HepG2 (cell line): Measurements from ENCODE around the gene PTPRO. TPM values are rescaled to one million over a fixed set of nuclear protein-coding genes. Genes with fewer than 3 reads are reported as not detected.

Source experiments
- ATAC-seq: fragments of 200-7000 bp; cut with Tn5 transposase; 3 replicates; pipeline ENCODE4 v1.9.1; 2020; ENCODE audit warnings: mild to moderate bottlenecking, moderate library complexity
- BruUV-seq: library from RNA; stranded (reverse); fragments of 400-500 nt; replicated peaks from 2 replicates; lab custom pipeline; 2021; lab: Mats Ljungman, UMichigan
- CTCF ChIA-PET: fragments of 300-600 bp; formaldehyde crosslinking; extraction: SDS; loops from one replicate; lab custom pipeline; 2021; ENCODE audit warnings: low total read pairs, inconsistent platforms, low intra/inter-chr PET ratio; lab: Yijun Ruan, JAX
- POLR2A ChIA-PET: fragments of 350-600 bp; sonication (Branson Sonifier 250); formaldehyde crosslinking; loops from one replicate; lab custom pipeline; 2020; ENCODE audit warnings: antibody characterized with exemption, inconsistent platforms; lab: Yijun Ruan, JAX
- DNase-seq: peaks from one replicate; pipeline ENCODE4 v3.0.0-alpha.2; 2015; ENCODE audit warnings: low spot score
- FAIRE-seq: peaks from 3 replicates; lab custom pipeline; 2011; peaks lifted over from hg19 to GRCh38; lab: Jason Lieb, UNC
- H2AFZ ChIP-seq: one replicate; pipeline ENCODE4 v1.6.1; 2011; ENCODE audit warnings: low read length, inconsistent platforms
- H3K27ac ChIP-seq: fragments of 300-600 bp; 3 replicates; pipeline ENCODE4 v1.8.0; 2011; ENCODE audit warnings: mixed run types, mild to moderate bottlenecking, mixed read lengths, low read length, inconsistent platforms; ENCODE audit not compliant: insufficient read depth; ENCODE audit errors: extremely low read length
- H3K27me3 ChIP-seq, 2 experiments: fragments of 200-600 bp in 1 of 2; 2 replicates in 1 of 2; 3 replicates in 1 of 2; pipeline versions ENCODE4 v1.6.0 to v1.8.0; 2011; ENCODE audit warnings: low read length in 2 of 2, mild to moderate bottlenecking in 2 of 2, moderate library complexity in 2 of 2, inconsistent platforms in 1 of 2; ENCODE audit not compliant: insufficient read depth in 2 of 2, control insufficient read depth in 1 of 2
- H3K36me3 ChIP-seq, 2 experiments: fragments of 200-600 bp in 1 of 2; replicated peaks in 1 of 2; 2 replicates in 1 of 2; 3 replicates in 1 of 2; pipeline versions ENCODE4 v1.5.1 to v1.8.0; 2011; ENCODE audit warnings: low read length in 2 of 2, inconsistent platforms in 1 of 2; ENCODE audit not compliant: insufficient read depth in 2 of 2, control insufficient read depth in 1 of 2
- H3K4me1 ChIP-seq: 2 replicates; pipeline ENCODE4 v1.5.1; 2012; ENCODE audit warnings: low read length, inconsistent platforms; ENCODE audit not compliant: insufficient read depth
- H3K4me2 ChIP-seq: 2 replicates; pipeline ENCODE4 v1.6.0; 2011; ENCODE audit warnings: low read depth, low read length, inconsistent platforms
- H3K4me3 ChIP-seq, 3 experiments: fragments of 200-600 bp in 1 of 3; sonication (generic), shearing (Covaris generic) in 1 of 3; replicated peaks in 1 of 3; 2 replicates each; pipeline ENCODE4 v1.5.1; 2011 to 2016; ENCODE audit warnings: low read length in 3 of 3, inconsistent platforms in 2 of 3, low read depth in 2 of 3, mild to moderate bottlenecking in 2 of 3, control low read depth in 1 of 3, mixed read lengths in 1 of 3; ENCODE audit not compliant: insufficient read depth in 1 of 3
- H3K79me2 ChIP-seq: one replicate; pipeline ENCODE4 v1.6.1; 2011; ENCODE audit warnings: low read length, inconsistent platforms; ENCODE audit not compliant: insufficient read depth
- H3K9ac ChIP-seq: 2 replicates; pipeline ENCODE4 v1.6.0; 2011; ENCODE audit warnings: mild to moderate bottlenecking, low read depth, low read length, inconsistent platforms; ENCODE audit not compliant: insufficient read depth
- H3K9me3 ChIP-seq: 2 replicates; pipeline ENCODE4 v1.5.1; 2012; ENCODE audit warnings: mild to moderate bottlenecking, low read length
- H4K20me1 ChIP-seq: 2 replicates; pipeline ENCODE4 v1.6.0; 2011; ENCODE audit warnings: inconsistent platforms, mild to moderate bottlenecking, low read length, moderate library complexity; ENCODE audit not compliant: insufficient read depth
- AGO1 ChIP-seq: fragments of 200-400 bp; formaldehyde crosslinking; IDR thresholded peaks from 2 replicates; pipeline ENCODE4 v1.6.1; 2017; ENCODE audit warnings: mild to moderate bottlenecking, low read depth, low read length, moderate library complexity; ENCODE audit not compliant: poor library complexity, severe bottlenecking
- BCL6 ChIP-seq: IDR thresholded peaks from 2 replicates; pipeline ENCODE4 v1.6.1; 2016; ENCODE audit warnings: missing genetic modification reagents, missing compliant biosample characterization
- CREM ChIP-seq, 2 experiments: sonication (generic) in 1 of 2; formaldehyde crosslinking in 1 of 2; IDR thresholded peaks; 2 replicates each; pipeline versions ENCODE4 v1.4.0 to v1.6.1; 2016 to 2020; ENCODE audit warnings: antibody characterized with exemption in 1 of 2, mild to moderate bottlenecking in 1 of 2, missing genetic modification reagents in 1 of 2
- DR1 ChIP-seq: sonication (generic); formaldehyde crosslinking; IDR thresholded peaks from 2 replicates; pipeline ENCODE4 v1.8.0; 2021; ENCODE audit warnings: mild to moderate bottlenecking, missing genetic modification reagents, inconsistent platforms
- ERF ChIP-seq: IDR thresholded peaks from 2 replicates; pipeline ENCODE4 v1.6.1; 2018; ENCODE audit warnings: missing biosample characterization, missing genetic modification reagents
- MAFF ChIP-seq: IDR thresholded peaks from 2 replicates; pipeline ENCODE4 v1.6.1; 2011; ENCODE audit warnings: low read depth, low read length, improper control_type of control experiment
- NR3C1 ChIP-seq: sonication (generic); formaldehyde crosslinking; IDR thresholded peaks from 2 replicates; pipeline ENCODE4 v1.4.0; 2020; ENCODE audit warnings: missing genetic modification reagents
- RXRA ChIP-seq: sonication (generic); formaldehyde crosslinking; IDR thresholded peaks from 2 replicates; pipeline ENCODE4 v1.5.1; 2020; ENCODE audit warnings: missing genetic modification reagents
- SMAD9 ChIP-seq: sonication (generic); formaldehyde crosslinking; IDR thresholded peaks from 2 replicates; pipeline ENCODE4 v1.5.1; 2020; ENCODE audit warnings: mild to moderate bottlenecking, missing genetic modification reagents
- SOX13 ChIP-seq, 3 experiments: fragments of 450-650 bp in 1 of 3; sonication (generic) in 1 of 3; formaldehyde crosslinking in 1 of 3; IDR thresholded peaks in 2 of 3; conservative IDR thresholded peaks in 1 of 3; 2 replicates each; pipeline versions ENCODE4 v1.5.0 to v1.6.1; 2016 to 2020; ENCODE audit warnings: antibody characterized with exemption in 1 of 3, mild to moderate bottlenecking in 1 of 3, missing compliant biosample characterization in 1 of 3, missing genetic modification reagents in 1 of 3, moderate library complexity in 1 of 3
- ZNF543 ChIP-seq: sonication (generic); formaldehyde crosslinking; IDR thresholded peaks from 2 replicates; pipeline ENCODE4 v1.4.0; 2020; ENCODE audit warnings: mild to moderate bottlenecking, missing genetic modification reagents
- ZNF841 ChIP-seq: sonication (generic); formaldehyde crosslinking; IDR thresholded peaks from 2 replicates; pipeline ENCODE4 v1.8.1; 2023; ENCODE audit warnings: missing genetic modification reagents, borderline replicate concordance
- WGBS: methylation state at CpG from one replicate; pipeline ENCODE4 v1.1.6; 2017; ENCODE audit warnings: low lambda C conversion rate; 5-methylcytosine and 5-hydroxymethylcytosine counted together
- in situ Hi-C: cut with HindIII; loops from 2 replicates; pipeline ENCODE4 v1.10.0; 2017; ENCODE audit warnings: low pct_unique_long_range_greater_than_20kb; ENCODE audit not compliant: extremely low pct_ligation_motif_present
- intact Hi-C: fragments of 100-400 bp; cut with micrococcal nuclease; formaldehyde crosslinking; loops from one replicate; pipeline ENCODE4 v1.10.0; 2022; ENCODE audit not compliant: unreplicated experiment
- polyA plus RNA-seq, 8 experiments: library from polyadenylated mRNA; depleted of rRNA in 3 of 8; stranded (reverse) in 7 of 8; unstranded in 1 of 8; fragments of >200 nt; fragmentation: Illumina TruSeq in 4 of 8; extraction: Trizol in 4 of 8; gene quantifications; 2 replicates each; pipeline versions ENCODE4 v1.2.1 to v1.2.3, GENCODE V29; 2011 to 2016; ENCODE audit warnings: low read depth in 4 of 8, missing spikeins in 1 of 8, mixed read lengths in 1 of 8; ENCODE audit not compliant: insufficient read depth in 1 of 8
- total RNA-seq, 5 experiments: library from RNA; depleted of rRNA; stranded (reverse); fragments of >200 nt; fragmentation: Illumina TruSeq; extraction: Trizol; gene quantifications; 2 replicates each; pipeline ENCODE4 v1.2.3, GENCODE V29; 2016; ENCODE audit warnings: low read depth in 1 of 5
- TF ChIP-seq, protein P1 (sequence below): sonication (generic); formaldehyde crosslinking; IDR thresholded peaks from 2 replicates; pipeline ENCODE4 v1.8.0; 2022; ENCODE audit warnings: low read depth, missing genetic modification reagents
- TF ChIP-seq, protein P2 (sequence below): conservative IDR thresholded peaks from 2 replicates; pipeline ENCODE4 v1.6.1; 2018; ENCODE audit warnings: missing genetic modification reagents
- TF ChIP-seq, protein P3 (sequence below): sonication (generic); formaldehyde crosslinking; IDR thresholded peaks from 2 replicates; pipeline ENCODE4 v1.5.1; 2020; ENCODE audit warnings: missing genetic modification reagents, mild to moderate bottlenecking, borderline replicate concordance

Gene PTPRO
- total and polyA plus RNA-seq, 2 of the 13 experiments (the other 11 are each of a cell fraction or from before 2014, with no cell fraction given): 0.04 TPM; not detected in 1

DNA sequence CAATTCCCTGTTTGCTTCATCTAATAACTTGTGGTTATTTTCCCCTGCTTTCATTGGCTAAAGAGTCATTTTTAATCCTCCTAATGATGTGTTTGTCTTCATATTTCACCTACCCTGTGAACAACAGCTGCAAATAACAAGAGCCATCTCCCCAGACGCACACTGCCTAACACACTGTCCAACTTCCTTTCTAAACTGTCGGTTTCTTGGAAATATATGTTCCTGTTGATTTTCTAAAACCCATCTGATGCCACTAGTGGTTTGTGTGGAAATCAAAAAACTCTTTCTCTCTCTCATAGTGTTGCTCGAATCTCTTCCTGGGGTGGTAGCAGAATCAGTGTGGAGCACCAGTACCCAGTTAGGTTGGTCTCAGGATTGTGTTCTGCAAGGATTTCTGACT lies 240.0 kb downstream of the PTPRO start:
- H3K9ac ChIP-seq: no peak overlapping the region
- H3K27me3 ChIP-seq: peaks cover 0 to 25% of the 10 kb centered on the region in 2 experiments; a peak in 3 of 5 replicates
- no peak overlapping the region for H3K4me3 ChIP-seq
- H3K4me1 ChIP-seq: no peaks in the 10 kb centered on the region
- H4K20me1 ChIP-seq: no peaks in the 10 kb centered on the region
- no peak overlapping the region for H3K4me2 ChIP-seq
- ChIA-PET CTCF (no interaction called here), POLR2A (no interaction called here)
- no peak overlapping the region for H3K27ac ChIP-seq
- no peaks in the 10 kb centered on the region for H3K9me3 ChIP-seq
- in situ Hi-C loops: no loop called here
- ATAC-seq: no peak
- no peak for FAIRE-seq
- H2AFZ ChIP-seq: no peak overlapping the region
- WGBS: 3% methylated on average over 3 of the region's 3 CpGs
- H3K36me3 ChIP-seq: no peaks in the 10 kb centered on the region
- DNase-seq: no peak
- TF ChIP-seq ZNF841 (CRISPR knock-in tag) (no peak), AGO1 (no peak), RXRA (CRISPR knock-in tag) (no peak)
- TF ChIP-seq, protein P1, sequence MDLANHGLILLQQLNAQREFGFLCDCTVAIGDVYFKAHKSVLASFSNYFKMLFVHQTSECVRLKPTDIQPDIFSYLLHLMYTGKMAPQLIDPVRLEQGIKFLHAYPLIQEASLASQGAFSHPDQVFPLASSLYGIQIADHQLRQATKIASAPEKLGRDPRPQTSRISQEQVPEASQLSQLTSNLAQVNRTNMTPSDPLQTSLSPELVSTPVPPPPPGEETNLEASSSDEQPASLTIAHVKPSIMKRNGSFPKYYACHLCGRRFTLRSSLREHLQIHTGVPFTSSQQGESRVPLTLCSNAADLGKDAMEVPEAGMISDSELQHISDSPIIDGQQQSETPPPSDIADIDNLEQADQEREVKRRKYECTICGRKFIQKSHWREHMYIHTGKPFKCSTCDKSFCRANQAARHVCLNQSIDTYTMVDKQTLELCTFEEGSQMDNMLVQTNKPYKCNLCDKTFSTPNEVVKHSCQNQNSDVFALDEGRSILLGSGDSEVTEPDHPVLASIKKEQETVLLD (CRISPR knock-in tag): no peak
- H3K79me2 ChIP-seq: no peaks in the 10 kb centered on the region
- intact Hi-C loops: no loop called here
- no TSS peak for BruUV-seq

DNA sequence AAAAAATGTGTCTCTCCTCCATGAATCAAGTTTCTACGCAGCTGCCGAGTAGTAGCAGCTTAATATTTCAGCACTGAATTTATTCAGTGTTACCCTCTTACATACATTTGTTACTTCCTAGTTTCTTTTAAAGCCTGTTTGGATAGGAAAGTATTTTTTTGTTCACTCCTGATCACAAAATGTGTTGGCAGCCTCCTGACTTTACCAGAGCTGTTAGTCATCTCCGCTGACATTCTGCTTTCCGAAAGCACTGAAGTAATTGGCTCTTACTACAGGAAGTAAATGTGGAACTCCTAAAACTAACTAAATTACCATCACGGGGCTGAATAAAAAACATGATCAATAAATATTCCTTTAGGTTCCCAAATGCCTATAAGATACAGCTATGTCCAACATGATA lies 241.4 kb downstream of the PTPRO start:
- FAIRE-seq (no peak), ATAC-seq (no peak), DNase-seq (no peak)
- POLR2A ChIA-PET: no interaction called here
- in situ Hi-C loops (no loop called here), intact Hi-C loops (no loop called here)
- peaks cover 0 to 25% of the 10 kb centered on the region in 2 experiments; a peak in 3 of 5 replicates for H3K27me3 ChIP-seq
- no peaks in the 10 kb centered on the region for H3K4me1 ChIP-seq
- no peaks in the 10 kb centered on the region for H3K36me3 ChIP-seq
- CTCF ChIA-PET: no interaction called here
- no peak overlapping the region for H3K4me3 ChIP-seq
- no peaks in the 10 kb centered on the region for H4K20me1 ChIP-seq
- H3K9me3 ChIP-seq: no peaks in the 10 kb centered on the region
- H3K9ac ChIP-seq: no peak overlapping the region
- H2AFZ ChIP-seq: no peak overlapping the region
- no peak overlapping the region for H3K4me2 ChIP-seq
- no TSS peak for BruUV-seq
- 65% methylated on average over 5 of the region's 5 CpGs for WGBS
- TF ChIP-seq ERF (CRISPR knock-in tag) (no peak), MAFF (no peak), DR1 (CRISPR knock-in tag) (no peak), BCL6 (CRISPR knock-in tag) (no peak), CREM (IDR thresholded peaks at IDR 0.05) (no peak), CREM (CRISPR knock-in tag; IDR thresholded peaks at IDR 0.05) (no peak), NR3C1 (no peak), SMAD9 (CRISPR knock-in tag) (no peak), ZNF543 (CRISPR knock-in tag) (no peak), SOX13 (IDR thresholded peaks at IDR 0.05) (no peak), SOX13 (CRISPR knock-in tag; conservative IDR thresholded peaks at IDR 0.05 in 1 of 2, IDR thresholded peaks at IDR 0.05 in 1 of 2) (no peak)
- TF ChIP-seq, protein P2, sequence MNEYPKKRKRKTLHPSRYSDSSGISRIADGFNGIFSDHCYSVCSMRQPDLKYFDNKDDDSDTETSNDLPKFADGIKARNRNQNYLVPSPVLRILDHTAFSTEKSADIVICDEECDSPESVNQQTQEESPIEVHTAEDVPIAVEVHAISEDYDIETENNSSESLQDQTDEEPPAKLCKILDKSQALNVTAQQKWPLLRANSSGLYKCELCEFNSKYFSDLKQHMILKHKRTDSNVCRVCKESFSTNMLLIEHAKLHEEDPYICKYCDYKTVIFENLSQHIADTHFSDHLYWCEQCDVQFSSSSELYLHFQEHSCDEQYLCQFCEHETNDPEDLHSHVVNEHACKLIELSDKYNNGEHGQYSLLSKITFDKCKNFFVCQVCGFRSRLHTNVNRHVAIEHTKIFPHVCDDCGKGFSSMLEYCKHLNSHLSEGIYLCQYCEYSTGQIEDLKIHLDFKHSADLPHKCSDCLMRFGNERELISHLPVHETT (CRISPR knock-in tag): no peak
- TF ChIP-seq, protein P3, sequence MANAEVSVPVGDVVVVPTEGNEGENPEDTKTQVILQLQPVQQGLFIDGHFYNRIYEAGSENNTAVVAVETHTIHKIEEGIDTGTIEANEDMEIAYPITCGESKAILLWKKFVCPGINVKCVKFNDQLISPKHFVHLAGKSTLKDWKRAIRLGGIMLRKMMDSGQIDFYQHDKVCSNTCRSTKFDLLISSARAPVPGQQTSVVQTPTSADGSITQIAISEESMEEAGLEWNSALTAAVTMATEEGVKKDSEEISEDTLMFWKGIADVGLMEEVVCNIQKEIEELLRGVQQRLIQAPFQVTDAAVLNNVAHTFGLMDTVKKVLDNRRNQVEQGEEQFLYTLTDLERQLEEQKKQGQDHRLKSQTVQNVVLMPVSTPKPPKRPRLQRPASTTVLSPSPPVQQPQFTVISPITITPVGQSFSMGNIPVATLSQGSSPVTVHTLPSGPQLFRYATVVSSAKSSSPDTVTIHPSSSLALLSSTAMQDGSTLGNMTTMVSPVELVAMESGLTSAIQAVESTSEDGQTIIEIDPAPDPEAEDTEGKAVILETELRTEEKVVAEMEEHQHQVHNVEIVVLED (CRISPR knock-in tag): no peak
- TF ChIP-seq, all 625 proteins: peak for 0
- Histone ChIP-seq H3K79me2 (no peaks in the 10 kb centered on the region), H3K27ac (no peak overlapping the region)
